ENCODE data around the gene PGLYRP3.

The PGLYRP3 gene

GRCh38 chr1:153312570-153313186, at the start of gene PGLYRP3:
Gene PGLYRP3 (minus strand): TSS chr1:153312952. CDS start chr1:153310665, 2,287 bp downstream.
- DNase-seq: no peak

GRCh38 chr1:153362187-153362775, 49.5 kb upstream of the PGLYRP3 start:
- DNase-seq: peak; percentile 43

GRCh38 chr1:153361480-153362109, 48.8 kb upstream of the PGLYRP3 start:
- peak; percentile 56 for DNase-seq

GRCh38 chr1:153360592-153361479, 48.1 kb upstream of the PGLYRP3 start:
- peak; percentile 35 for DNase-seq

- no peak for DNase-seq
Measured at GRCh38 chr1:153360190-153360589, 47.4 kb upstream of the PGLYRP3 start.

GRCh38 chr1:153359241-153359640, 46.5 kb upstream of the PGLYRP3 start:
- peak; percentile 23 for DNase-seq

GRCh38 chr1:153358691-153358975, 45.9 kb upstream of the PGLYRP3 start:
- DNase-seq: peak; percentile 7

- peak; percentile 10 for DNase-seq
Measured at GRCh38 chr1:153357853-153358690, 45.3 kb upstream of the PGLYRP3 start, which contains the start of gene S100A9. Gene S100A9 (plus strand): TSS chr1:153357854. CDS start chr1:153358284, 430 bp downstream.

- DNase-seq: peak; percentile 51
Measured at GRCh38 chr1:153357076-153357852, 44.5 kb upstream of the PGLYRP3 start.

- DNase-seq: peak; percentile 41
Measured at GRCh38 chr1:153356392-153357075, 43.8 kb upstream of the PGLYRP3 start.

- peak; percentile 91 for DNase-seq
Measured at GRCh38 chr1:153355445-153356071, 42.8 kb upstream of the PGLYRP3 start.

- peak; percentile 26 for DNase-seq
Measured at GRCh38 chr1:153354515-153355193, 41.9 kb upstream of the PGLYRP3 start.

- peak; percentile 80 for DNase-seq
Measured at GRCh38 chr1:153353226-153353947, 40.6 kb upstream of the PGLYRP3 start.

- peak; percentile 73 for DNase-seq
Measured at GRCh38 chr1:153352523-153352922, 39.8 kb upstream of the PGLYRP3 start.

GRCh38 chr1:153350321-153350957, 37.7 kb upstream of the PGLYRP3 start:
- peak; percentile 26 for DNase-seq

- DNase-seq: peak; percentile 41
Measured at GRCh38 chr1:153349363-153350320, 36.9 kb upstream of the PGLYRP3 start.
